Measurements from ENCODE around the gene DDR2. TPM values are rescaled to one million over a fixed set of nuclear protein-coding genes. Genes with fewer than 3 reads are reported as not detected.

The DDR2 gene
- total RNA-seq, 4 donors from 2014 or later = 15.1 to 36.9 (median 20.0) TPM

- WGBS, 2 donors = 76 to 86% methylated on average over 4 of the region's 4 CpGs
- TF ChIP-seq CTCF (IDR thresholded peaks at IDR 0.05) (no peak), POLR2A (IDR thresholded peaks at IDR 0.05) (no peak)
- no peak for DNase-seq (ENCODE audit: low spot score in 2 of 2)
- intact Hi-C loops (cut with DNase I; ENCODE audit: low total_unique reads) = no loop called here
- no peak overlapping the region for H3K4me3 ChIP-seq (ENCODE audit: low read depth, poor library complexity, severe bottlenecking)
Measured at GRCh38 chr1:162716123-162716522, 83.9 kb downstream of the DDR2 start.

GRCh38 chr1:162716552-162716951 lies 84.3 kb downstream of the DDR2 start:
- intact Hi-C loops (cut with DNase I; ENCODE audit: low total_unique reads) = no loop called here

GRCh38 chr1:162717548-162718184 lies 85.4 kb downstream of the DDR2 start:
- intact Hi-C loops (cut with DNase I; ENCODE audit: low total_unique reads) = no loop called here
- WGBS, 2 donors = 90 to 100% methylated on average over 1 of the region's 1 CpG
- no peak for DNase-seq (ENCODE audit: low spot score in 2 of 2)
- no peak overlapping the region for H3K4me3 ChIP-seq (ENCODE audit: low read depth, poor library complexity, severe bottlenecking)
- TF ChIP-seq CTCF (IDR thresholded peaks at IDR 0.05) (no peak), POLR2A (IDR thresholded peaks at IDR 0.05) (no peak)

More at GRCh38 chr1:162716552-162716951, 84.3 kb downstream of the DDR2 start:
- no peak for DNase-seq (ENCODE audit: low spot score in 2 of 2)
- TF ChIP-seq POLR2A (IDR thresholded peaks at IDR 0.05) (no peak), CTCF (IDR thresholded peaks at IDR 0.05) (no peak)
- WGBS, 2 donors = 61 to 81% methylated on average over 1 of the region's 1 CpG
- no peak overlapping the region for H3K4me3 ChIP-seq (ENCODE audit: low read depth, poor library complexity, severe bottlenecking)

GRCh38 chr1:162719678-162720077 lies 87.4 kb downstream of the DDR2 start:
- no peak overlapping the region for H3K4me3 ChIP-seq (ENCODE audit: low read depth, poor library complexity, severe bottlenecking)
- no peak for DNase-seq (ENCODE audit: low spot score in 2 of 2)
- intact Hi-C loops (cut with DNase I; ENCODE audit: low total_unique reads) = no loop called here
- TF ChIP-seq POLR2A (IDR thresholded peaks at IDR 0.05) (no peak), CTCF (IDR thresholded peaks at IDR 0.05) (no peak)
- 58 to 65% methylated on average over 1 of the region's 1 CpG for WGBS, 2 donors

- DNase-seq (ENCODE audit: low spot score in 2 of 2) = no peak
- TF ChIP-seq POLR2A (IDR thresholded peaks at IDR 0.05) (no peak), CTCF (IDR thresholded peaks at IDR 0.05) (no peak)
- whole genome bisulfite sequencing, 2 donors = 88 to 94% methylated on average over 1 of the region's 1 CpG
- no peak overlapping the region for H3K4me3 ChIP-seq (ENCODE audit: low read depth, poor library complexity, severe bottlenecking)
- intact Hi-C loops (cut with DNase I; ENCODE audit: low total_unique reads) = no loop called here
Measured at GRCh38 chr1:162720996-162721395, 88.7 kb downstream of the DDR2 start.

- intact Hi-C loops (cut with DNase I; ENCODE audit: low total_unique reads) = no loop called here
- no peak for DNase-seq (ENCODE audit: low spot score in 2 of 2)
- H3K4me3 ChIP-seq (ENCODE audit: low read depth, poor library complexity, severe bottlenecking) = no peak overlapping the region
- TF ChIP-seq CTCF (IDR thresholded peaks at IDR 0.05) (no peak), POLR2A (IDR thresholded peaks at IDR 0.05) (no peak)
Measured at GRCh38 chr1:162721471-162721870, 89.2 kb downstream of the DDR2 start.

Data from lower leg skin (tissue), 4 donors.